ENCODE results near the gene TIMM13. TPM values are rescaled to one million over a fixed set of nuclear protein-coding genes. Genes with fewer than 3 reads are reported as not detected.
A peak's percentile ranks its signal among the peaks of the same experiment; 100 is the strongest.

TIMM13 gene
- total and polyA plus RNA-seq, 10 of the 15 experiments (the other 5 are each of a cell fraction or from before 2014, with no cell fraction given), result 9.9 to 205 (median 63.6) TPM

GRCh38 chr19:2475702-2476450 lies 48.5 kb upstream of the TIMM13 start, which contains the start of gene GADD45B:
TSS of gene GADD45B (plus strand) at chr19:2476127. CDS start at chr19:2476359, 232 bp downstream.
- BruUV-seq (replicated peaks), result no TSS peak
- peaks cover 12% of the 10 kb centered on the region; the same call in 1 of the 2 replicates for H4K20me1 ChIP-seq (ENCODE audit: control insufficient read depth, insufficient read depth)
- ChIA-PET CTCF (interaction anchor here (0.5 to 5.8 kb wide), 19 partner anchors 14 to 320 kb away, joined by 3 to 113 read pairs (median 5); no protein-coding TSS in a partner anchor), POLR2A (interaction anchor here (0.6 to 6.8 kb wide), 28 partner anchors 9 to 656 kb away, joined by 3 to 166 read pairs (median 4); partner anchors contain the start of genes LMNB2, LSM7, SPPL2B and THOP1), RAD21 (ENCODE audit: unreplicated experiment) (interaction anchor here (0.7 to 6.5 kb wide), 29 partner anchors 13 to 1093 kb away, joined by 3 to 221 read pairs (median 7); partner anchors contain the start of genes LMNB2 and TIMM13), SMC1A (ENCODE audit: uncharacterized antibody, unreplicated experiment) (interaction anchor here (0.6 to 10.5 kb wide), 20 partner anchors 13 to 161 kb away, joined by 3 to 143 read pairs (median 5); partner anchors contain the start of gene LMNB2)
- H3K27me3 ChIP-seq (replicated peaks in 1 of 2; ENCODE audit: control insufficient read depth in 2 of 2, insufficient read depth in 2 of 2, low read length in 1 of 2), result no peaks in the 10 kb centered on the region
- peak within 1 kb of the TSS; percentile 99 for H3K4me2 ChIP-seq (ENCODE audit: control insufficient read depth, insufficient read depth)
- peak within 1 kb of the TSS; percentile 100 for H3K4me3 ChIP-seq
- intact Hi-C loops (cut with micrococcal nuclease; ENCODE audit: unreplicated experiment), result loop anchor here (1.0 to 2.0 kb wide), 3 partner anchors 77 to 103 kb away; no protein-coding TSS in a partner anchor
- peak within 1 kb of the TSS; percentile 95 for H3K27ac ChIP-seq (ENCODE audit: control insufficient read depth, insufficient read depth)
- H2AFZ ChIP-seq (ENCODE audit: control insufficient read depth, low read depth, low read length), result peak within 1 kb of the TSS; percentile 17
- peaks cover 12% of the 10 kb centered on the region for H3K4me1 ChIP-seq (ENCODE audit: control insufficient read depth, insufficient read depth, low read length)
- peaks cover 2% of the 10 kb centered on the region in 2 experiments; a peak in 2 of 4 replicates for H3K36me3 ChIP-seq (ENCODE audit: control insufficient read depth in 2 of 2, insufficient read depth in 2 of 2, low read length in 1 of 2)
- H3K9ac ChIP-seq (ENCODE audit: control insufficient read depth, insufficient read depth, low read length), result peak within 1 kb of the TSS; percentile 96
- peak; percentile 95 for FAIRE-seq
- under 1% methylated on average over 56 of the region's 70 CpGs for WGBS (ENCODE audit: insufficient coverage, insufficient replicate concordance, low lambda C conversion rate, missing lambda C conversion rate)
- peak; percentile 54 for ATAC-seq
- H3K9me3 ChIP-seq (replicated peaks; ENCODE audit: control insufficient read depth, insufficient read depth, low read length), result no peaks in the 10 kb centered on the region
- peaks cover 44% of the 10 kb centered on the region for H3K79me2 ChIP-seq (ENCODE audit: control insufficient read depth, insufficient read depth, low read length)
- peak; percentile 94 for DNase-seq (ENCODE audit: low read depth, low spot score)
- in situ Hi-C loops (cut with MboI), result no loop called here
- TF ChIP-seq ZBTB40 (IDR thresholded peaks at IDR 0.05; ENCODE audit: borderline replicate concordance) (no peak), SMAD1 (IDR thresholded peaks at IDR 0.05; ENCODE audit: low read depth, partially characterized antibody) (peak; percentile 98), KDM1A (IDR thresholded peaks at IDR 0.05; ENCODE audit: borderline replicate concordance) (no peak), BMI1 (IDR thresholded peaks at IDR 0.05; ENCODE audit: borderline replicate concordance) (0 out of 2 replicates have a peak, but pooled peaks have one; percentile 22), ETV6 (conservative IDR thresholded peaks at IDR 0.05 in 1 of 2, IDR thresholded peaks at IDR 0.05 in 1 of 2; ENCODE audit: borderline replicate concordance in 1 of 2, low read depth in 1 of 2) (0 out of 4 replicates have a peak, but pooled peaks of 1 of the 2 experiments have one; percentile 36), ZNF207 (IDR thresholded peaks at IDR 0.05; ENCODE audit: borderline replicate concordance) (no peak), TBL1XR1 (IDR thresholded peaks at IDR 0.05; ENCODE audit: low read depth, low read length) (no peak; the same call in 1 of the 2 replicates), NKRF (conservative IDR thresholded peaks at IDR 0.05) (peak; percentile 95), STAT3 (IDR thresholded peaks at IDR 0.05; ENCODE audit: low read depth, low read length) (no peak), BCL3 (IDR thresholded peaks at IDR 0.05; ENCODE audit: borderline replicate concordance, insufficient read depth, low read depth, low read length, poor library complexity, severe bottlenecking) (peak; percentile 43), STAT1 (conservative IDR thresholded peaks at IDR 0.05) (no peak)
- TF ChIP-seq, protein P1, sequence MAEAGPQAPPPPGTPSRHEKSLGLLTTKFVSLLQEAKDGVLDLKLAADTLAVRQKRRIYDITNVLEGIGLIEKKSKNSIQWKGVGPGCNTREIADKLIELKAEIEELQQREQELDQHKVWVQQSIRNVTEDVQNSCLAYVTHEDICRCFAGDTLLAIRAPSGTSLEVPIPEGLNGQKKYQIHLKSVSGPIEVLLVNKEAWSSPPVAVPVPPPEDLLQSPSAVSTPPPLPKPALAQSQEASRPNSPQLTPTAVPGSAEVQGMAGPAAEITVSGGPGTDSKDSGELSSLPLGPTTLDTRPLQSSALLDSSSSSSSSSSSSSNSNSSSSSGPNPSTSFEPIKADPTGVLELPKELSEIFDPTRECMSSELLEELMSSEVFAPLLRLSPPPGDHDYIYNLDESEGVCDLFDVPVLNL (IDR thresholded peaks at IDR 0.05; ENCODE audit: low read depth, low read length), result no peak
